Measurements from ENCODE around the gene SCGB1D4.

SCGB1D4 gene

GRCh38 chr11:62273284-62273683, 25.6 kb downstream of the SCGB1D4 start:
- no peak for DNase-seq

GRCh38 chr11:62269654-62270278, 29.1 kb downstream of the SCGB1D4 start, which contains the start of gene SCGB2A2:
Gene SCGB2A2, plus strand, starts transcription at chr11:62270158. Its CDS starts 59 bp downstream, at chr11:62270217.
- no peak for DNase-seq

DNA sequence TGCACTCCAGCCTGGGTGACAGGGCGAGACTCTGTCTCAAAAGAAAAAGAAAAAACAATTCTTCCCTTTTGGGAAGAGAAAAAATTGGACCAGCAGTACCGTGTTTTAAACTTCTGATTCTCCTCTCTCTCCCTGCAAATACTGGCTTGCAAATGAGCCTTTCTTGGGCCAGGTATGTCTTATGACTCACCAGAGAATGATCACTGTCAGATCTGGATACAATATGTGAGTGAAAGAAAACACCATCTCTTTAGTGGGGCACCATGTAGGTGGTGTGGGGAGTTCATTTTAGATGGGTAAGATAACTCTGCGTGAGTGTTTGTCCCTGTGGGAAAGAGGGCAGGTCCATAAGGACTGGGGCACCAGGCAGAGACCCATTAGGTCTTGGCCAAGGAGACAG, 31.3 kb downstream of the SCGB1D4 start:
- no peak for DNase-seq

DNA sequence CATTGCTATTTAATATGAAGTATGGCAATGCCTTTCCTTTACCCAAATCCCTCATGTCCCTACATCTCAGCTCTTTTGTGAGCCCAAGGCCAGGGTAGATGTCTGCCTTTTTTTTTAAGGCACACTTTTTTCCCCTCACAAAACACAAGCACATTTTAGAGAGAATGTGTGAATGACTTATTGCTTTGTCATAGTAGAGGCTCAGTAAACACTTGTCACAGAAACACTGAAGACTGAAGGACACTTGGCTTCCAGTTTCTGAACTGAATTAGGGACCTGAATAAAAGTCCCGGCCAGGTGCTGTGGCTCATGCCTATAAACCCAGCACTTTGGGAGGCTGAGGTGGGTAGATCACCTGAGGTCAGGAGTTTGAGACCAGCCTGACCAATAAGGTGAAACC, 31.8 kb downstream of the SCGB1D4 start:
- DNase-seq = no peak

GRCh38 chr11:62266558-62266957, 32.3 kb downstream of the SCGB1D4 start:
- DNase-seq = no peak

GRCh38 chr11:62264004-62264403, 34.9 kb downstream of the SCGB1D4 start:
- no peak for DNase-seq

DNA sequence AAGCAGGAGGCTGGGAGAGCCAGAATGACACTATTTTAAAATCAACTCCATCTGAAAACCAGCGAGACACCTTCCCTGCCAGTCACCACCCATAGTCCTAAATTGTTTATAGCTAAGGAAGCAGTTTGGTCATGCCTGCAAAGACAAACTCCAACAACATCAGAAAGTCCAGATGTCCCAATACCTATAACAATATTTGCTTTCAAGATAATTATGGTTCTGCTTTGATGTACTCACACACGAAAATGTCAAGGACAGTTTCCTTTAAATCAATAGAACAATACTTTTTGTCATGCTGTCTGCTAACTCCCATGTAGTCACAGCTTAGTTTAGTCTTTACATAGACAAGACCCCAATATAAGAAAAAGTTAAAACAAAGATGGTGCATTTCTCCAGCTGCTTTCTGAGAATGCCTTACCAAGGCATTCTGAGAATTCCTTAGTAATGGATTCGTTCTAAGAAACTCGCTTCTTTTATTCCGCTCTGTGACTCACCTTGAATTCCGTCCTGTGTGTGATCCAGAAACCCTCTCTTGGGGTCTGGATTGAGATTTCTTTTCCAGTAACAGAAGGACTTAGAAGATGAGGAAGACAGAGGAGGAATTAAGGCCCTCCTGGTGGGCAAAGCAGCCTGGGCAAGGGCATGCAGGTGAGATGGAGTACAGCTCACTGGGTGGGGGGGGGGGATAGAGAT, 38.5 kb downstream of the SCGB1D4 start:
- DNase-seq = no peak

DNA sequence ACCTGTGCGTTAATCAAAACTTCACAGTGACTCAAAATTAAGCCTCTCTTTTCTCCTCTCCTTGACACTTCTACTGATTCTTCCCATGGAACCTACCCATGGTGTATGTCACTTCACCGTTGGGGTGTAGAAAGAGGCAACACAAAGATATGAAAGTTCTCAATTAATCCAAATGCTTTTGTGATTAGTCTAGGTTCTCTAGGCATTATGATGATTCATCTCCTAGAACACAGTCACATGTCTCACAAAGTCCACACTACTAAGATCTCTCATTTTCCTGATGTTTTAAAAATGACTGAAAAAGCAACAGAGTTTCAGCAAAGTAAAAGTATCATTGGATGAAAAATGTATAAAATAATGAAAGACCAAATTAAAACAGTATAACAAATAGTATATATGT, 42.6 kb downstream of the SCGB1D4 start:
- DNase-seq = no peak

GRCh38 chr11:62253999-62254542, 44.8 kb downstream of the SCGB1D4 start:
- no peak for DNase-seq

DNA sequence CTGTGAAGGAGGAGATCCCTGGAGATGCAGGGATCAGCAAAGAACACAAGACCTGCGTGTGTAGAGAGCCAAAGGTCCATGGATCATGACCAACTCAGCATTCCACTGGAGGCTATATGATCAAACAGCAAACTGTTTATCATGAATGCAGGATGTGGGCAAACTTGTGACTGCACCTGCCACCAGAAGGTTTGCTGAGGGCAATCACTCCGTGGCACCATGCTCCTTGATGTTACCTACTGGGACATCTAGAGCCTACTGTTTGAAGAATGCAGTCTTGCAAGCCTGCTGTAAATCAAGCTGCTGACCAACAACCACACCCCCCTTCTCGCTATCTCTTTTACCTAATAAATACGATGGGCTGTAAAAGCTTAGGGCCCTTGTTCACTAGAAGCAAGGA, 47.2 kb downstream of the SCGB1D4 start:
- DNase-seq = no peak
